Neural cell (in vitro differentiated cells): ENCODE results near the gene SERGEF. TPM values are rescaled to one million over a fixed set of nuclear protein-coding genes. Genes with fewer than 3 reads are reported as not detected.
"Not testable (repeated sequence)": the region's sequence is repeated elsewhere in the genome, so short reads cannot be mapped to it uniquely, and the experiment has no call there.

ENCODE experiments used
- H2AFZ ChIP-seq: fragments of 200-600, 300-800 bp; sonication (generic), shearing (Covaris generic); 2 replicates; pipeline ENCODE4 v1.6.0; 2014; ENCODE audit warnings: low read depth, mild to moderate bottlenecking, antibody characterized with exemption, low read length, moderate library complexity
- H3F3A ChIP-seq: fragments of 200-600 bp; shearing (Covaris generic); 2 replicates; pipeline ENCODE4 v1.6.1; 2016; ENCODE audit warnings: mild to moderate bottlenecking, moderate library complexity, mixed read lengths, antibody characterized with exemption, low read length; ENCODE audit not compliant: insufficient read depth, poor library complexity, severe bottlenecking
- H3K27ac ChIP-seq: fragments of 200-600, 300-800 bp; sonication (generic), shearing (Covaris generic); 2 replicates; pipeline ENCODE4 v1.5.1; 2014; ENCODE audit warnings: mild to moderate bottlenecking, low read length, moderate library complexity
- H3K27me3 ChIP-seq: fragments of 300-800, 200-600 bp; sonication (generic), shearing (Covaris generic); 2 replicates; pipeline ENCODE4 v1.6.0; 2014; ENCODE audit warnings: mild to moderate bottlenecking, low read depth, low read length, moderate library complexity; ENCODE audit not compliant: insufficient read depth
- H3K36me3 ChIP-seq: fragments of 300-800, 200-600 bp; sonication (generic), shearing (Covaris generic); 2 replicates; pipeline ENCODE4 v1.5.1; 2014; ENCODE audit warnings: mild to moderate bottlenecking, antibody characterized with exemption, low read length, moderate library complexity; ENCODE audit not compliant: insufficient read depth
- H3K4me2 ChIP-seq: fragments of 300-800, 200-600 bp; sonication (generic), shearing (Covaris generic); 2 replicates; pipeline ENCODE4 v1.6.0; 2014; ENCODE audit warnings: mild to moderate bottlenecking, low read length
- H3K4me3 ChIP-seq: fragments of 300-800, 200-600 bp; sonication (generic), shearing (Covaris generic); 2 replicates; pipeline ENCODE4 v1.5.1; 2014; ENCODE audit warnings: mild to moderate bottlenecking, low read length, moderate library complexity
- H3K79me2 ChIP-seq: fragments of 200-600 bp; shearing (Covaris generic); replicated peaks from 2 replicates; pipeline ENCODE4 v1.6.0; 2014; ENCODE audit warnings: mild to moderate bottlenecking, low read length, moderate library complexity; ENCODE audit not compliant: insufficient read depth
- H3K9ac ChIP-seq: fragments of 300-800, 200-600 bp; sonication (generic), shearing (Covaris generic); 2 replicates; pipeline ENCODE4 v1.6.1; 2016; ENCODE audit warnings: mild to moderate bottlenecking, low read length, mixed read lengths
- H3K9me2 ChIP-seq: fragments of 200-600 bp; shearing (Covaris generic); 2 replicates; pipeline ENCODE4 v1.6.1; 2016; ENCODE audit warnings: mild to moderate bottlenecking, low read length, mixed read lengths; ENCODE audit not compliant: insufficient read depth
- H3K9me3 ChIP-seq: fragments of 200-600, 300-800 bp; sonication (generic), shearing (Covaris generic); 2 replicates; pipeline ENCODE4 v1.6.1; 2016; ENCODE audit warnings: mild to moderate bottlenecking, mixed run types, low read length, moderate library complexity, mixed read lengths
- H4K20me1 ChIP-seq: fragments of 200-600 bp; shearing (Covaris generic); 2 replicates; pipeline ENCODE4 v1.6.1; 2016; ENCODE audit warnings: mild to moderate bottlenecking, mixed run types; ENCODE audit not compliant: insufficient read depth
- EP300 ChIP-seq: fragments of 450-650 bp; conservative IDR thresholded peaks from 2 replicates; pipeline ENCODE4 v1.6.1; 2014; ENCODE audit warnings: antibody characterized with exemption, mild to moderate bottlenecking, moderate library complexity; ENCODE audit not compliant: poor library complexity, severe bottlenecking
- EZH2 ChIP-seq: fragments of 200-600, 300-800 bp; shearing (Covaris generic), sonication (generic); IDR thresholded peaks from 2 replicates; pipeline ENCODE4 v1.6.1; 2014; ENCODE audit warnings: antibody characterized with exemption, low read length, borderline replicate concordance, mild to moderate bottlenecking; ENCODE audit not compliant: insufficient read depth, poor library complexity, severe bottlenecking
- MXI1 ChIP-seq: fragments of 450-650 bp; conservative IDR thresholded peaks from 2 replicates; pipeline ENCODE4 v1.6.1; 2014; ENCODE audit warnings: antibody characterized with exemption, mild to moderate bottlenecking; ENCODE audit not compliant: poor library complexity, severe bottlenecking
- POLR2AphosphoS5 ChIP-seq: IDR thresholded peaks from 2 replicates; pipeline ENCODE4 v1.6.1; 2012
- RAD21 ChIP-seq: fragments of 450-650 bp; conservative IDR thresholded peaks from 2 replicates; pipeline ENCODE4 v1.6.1; 2014; ENCODE audit warnings: antibody characterized with exemption, mild to moderate bottlenecking, moderate library complexity
- SMC3 ChIP-seq: fragments of 450-650 bp; conservative IDR thresholded peaks from 2 replicates; pipeline ENCODE4 v1.6.1; 2014; ENCODE audit warnings: antibody characterized with exemption, mild to moderate bottlenecking, moderate library complexity; ENCODE audit not compliant: poor library complexity
- TAF1 ChIP-seq: IDR thresholded peaks from 2 replicates; pipeline ENCODE4 v1.6.1; 2012; ENCODE audit warnings: low read depth
- polyA plus RNA-seq: library from polyadenylated mRNA; depleted of rRNA; stranded (reverse); fragments of >200 nt; gene quantifications from 2 replicates; pipeline ENCODE4 v1.2.3, GENCODE V29; 2014
- TF ChIP-seq, protein P1 (sequence below): fragments of 450-650 bp; IDR thresholded peaks from 2 replicates; pipeline ENCODE4 v1.5.1; 2014; ENCODE audit warnings: antibody characterized with exemption, mild to moderate bottlenecking, moderate library complexity; ENCODE audit not compliant: poor library complexity, severe bottlenecking
- TF ChIP-seq, protein P2 (sequence below): IDR thresholded peaks from 2 replicates; pipeline ENCODE4 v1.6.1; 2012; ENCODE audit warnings: borderline replicate concordance

Gene SERGEF
- polyA plus RNA-seq, 1 donor from 2014 or later, result 49.6 TPM

DNA sequence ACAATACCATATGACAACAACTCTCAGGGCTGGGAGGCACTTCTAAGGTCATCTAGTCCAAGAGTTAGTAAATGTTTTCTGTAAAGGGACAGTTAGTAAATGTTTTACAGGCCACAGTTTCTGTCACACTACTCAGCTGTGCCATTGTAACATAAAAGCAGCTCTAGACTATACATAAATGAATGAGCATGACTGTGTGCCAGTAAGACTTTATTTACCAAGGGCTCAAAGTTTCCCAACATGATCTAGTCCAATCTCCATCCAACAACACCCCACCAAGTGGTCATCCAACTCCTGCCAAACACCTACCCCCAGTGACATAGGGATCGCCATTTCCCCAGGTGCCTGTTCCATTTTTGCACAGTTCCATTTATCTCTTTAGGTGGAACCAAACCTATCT lies 12.1 kb downstream of the SERGEF start:
- no peak overlapping the region for H2AFZ ChIP-seq
- H4K20me1 ChIP-seq, result no peaks in the 10 kb centered on the region
- TF ChIP-seq, protein P1, sequence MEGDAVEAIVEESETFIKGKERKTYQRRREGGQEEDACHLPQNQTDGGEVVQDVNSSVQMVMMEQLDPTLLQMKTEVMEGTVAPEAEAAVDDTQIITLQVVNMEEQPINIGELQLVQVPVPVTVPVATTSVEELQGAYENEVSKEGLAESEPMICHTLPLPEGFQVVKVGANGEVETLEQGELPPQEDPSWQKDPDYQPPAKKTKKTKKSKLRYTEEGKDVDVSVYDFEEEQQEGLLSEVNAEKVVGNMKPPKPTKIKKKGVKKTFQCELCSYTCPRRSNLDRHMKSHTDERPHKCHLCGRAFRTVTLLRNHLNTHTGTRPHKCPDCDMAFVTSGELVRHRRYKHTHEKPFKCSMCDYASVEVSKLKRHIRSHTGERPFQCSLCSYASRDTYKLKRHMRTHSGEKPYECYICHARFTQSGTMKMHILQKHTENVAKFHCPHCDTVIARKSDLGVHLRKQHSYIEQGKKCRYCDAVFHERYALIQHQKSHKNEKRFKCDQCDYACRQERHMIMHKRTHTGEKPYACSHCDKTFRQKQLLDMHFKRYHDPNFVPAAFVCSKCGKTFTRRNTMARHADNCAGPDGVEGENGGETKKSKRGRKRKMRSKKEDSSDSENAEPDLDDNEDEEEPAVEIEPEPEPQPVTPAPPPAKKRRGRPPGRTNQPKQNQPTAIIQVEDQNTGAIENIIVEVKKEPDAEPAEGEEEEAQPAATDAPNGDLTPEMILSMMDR, result no peak
- no peak for TF ChIP-seq MXI1
- TF ChIP-seq, protein P2, sequence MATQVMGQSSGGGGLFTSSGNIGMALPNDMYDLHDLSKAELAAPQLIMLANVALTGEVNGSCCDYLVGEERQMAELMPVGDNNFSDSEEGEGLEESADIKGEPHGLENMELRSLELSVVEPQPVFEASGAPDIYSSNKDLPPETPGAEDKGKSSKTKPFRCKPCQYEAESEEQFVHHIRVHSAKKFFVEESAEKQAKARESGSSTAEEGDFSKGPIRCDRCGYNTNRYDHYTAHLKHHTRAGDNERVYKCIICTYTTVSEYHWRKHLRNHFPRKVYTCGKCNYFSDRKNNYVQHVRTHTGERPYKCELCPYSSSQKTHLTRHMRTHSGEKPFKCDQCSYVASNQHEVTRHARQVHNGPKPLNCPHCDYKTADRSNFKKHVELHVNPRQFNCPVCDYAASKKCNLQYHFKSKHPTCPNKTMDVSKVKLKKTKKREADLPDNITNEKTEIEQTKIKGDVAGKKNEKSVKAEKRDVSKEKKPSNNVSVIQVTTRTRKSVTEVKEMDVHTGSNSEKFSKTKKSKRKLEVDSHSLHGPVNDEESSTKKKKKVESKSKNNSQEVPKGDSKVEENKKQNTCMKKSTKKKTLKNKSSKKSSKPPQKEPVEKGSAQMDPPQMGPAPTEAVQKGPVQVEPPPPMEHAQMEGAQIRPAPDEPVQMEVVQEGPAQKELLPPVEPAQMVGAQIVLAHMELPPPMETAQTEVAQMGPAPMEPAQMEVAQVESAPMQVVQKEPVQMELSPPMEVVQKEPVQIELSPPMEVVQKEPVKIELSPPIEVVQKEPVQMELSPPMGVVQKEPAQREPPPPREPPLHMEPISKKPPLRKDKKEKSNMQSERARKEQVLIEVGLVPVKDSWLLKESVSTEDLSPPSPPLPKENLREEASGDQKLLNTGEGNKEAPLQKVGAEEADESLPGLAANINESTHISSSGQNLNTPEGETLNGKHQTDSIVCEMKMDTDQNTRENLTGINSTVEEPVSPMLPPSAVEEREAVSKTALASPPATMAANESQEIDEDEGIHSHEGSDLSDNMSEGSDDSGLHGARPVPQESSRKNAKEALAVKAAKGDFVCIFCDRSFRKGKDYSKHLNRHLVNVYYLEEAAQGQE, result no peak
- no peak for TF ChIP-seq TAF1
- no peak for TF ChIP-seq EP300
- TF ChIP-seq POLR2AphosphoS5, result no peak
- TF ChIP-seq SMC3, result no peak
- TF ChIP-seq RAD21, result no peak
- no peak for TF ChIP-seq EZH2
- no peaks in the 10 kb centered on the region for H3K79me2 ChIP-seq
- no peak overlapping the region for H3K9ac ChIP-seq
- H3F3A ChIP-seq, result no peaks in the 10 kb centered on the region
- no peaks in the 10 kb centered on the region for H3K9me3 ChIP-seq
- H3K27ac ChIP-seq, result no peak overlapping the region
- peaks cover 19% of the 10 kb centered on the region for H3K36me3 ChIP-seq
- no peak overlapping the region for H3K4me2 ChIP-seq
- no peaks in the 10 kb centered on the region for H3K9me2 ChIP-seq
- H3K27me3 ChIP-seq, result no peaks in the 10 kb centered on the region
- no peak overlapping the region for H3K4me3 ChIP-seq

DNA sequence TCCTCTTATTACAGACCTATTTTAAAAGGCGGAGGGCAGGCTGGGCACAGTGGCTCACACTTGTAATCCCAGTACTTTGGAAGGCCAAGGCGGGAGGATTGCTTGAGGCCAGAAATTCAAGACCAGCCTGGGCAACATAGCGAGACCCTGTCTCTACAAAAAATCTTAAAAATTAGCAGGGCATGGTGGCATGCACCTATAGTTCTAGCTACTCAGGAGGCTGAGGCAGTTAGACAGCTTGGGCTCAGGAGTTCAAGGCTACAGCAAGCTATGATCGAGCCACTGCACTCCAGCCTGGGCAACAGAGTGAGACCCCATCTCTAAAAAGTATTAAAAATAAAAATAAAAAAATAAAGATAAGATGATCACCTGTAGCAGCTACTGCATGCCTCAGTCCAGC lies 12.7 kb downstream of the SERGEF start:
- not testable (repeated sequence) for H3K27me3 ChIP-seq, H3F3A ChIP-seq, H3K4me3 ChIP-seq, H3K9me3 ChIP-seq, H3K27ac ChIP-seq, H3K9me2 ChIP-seq, H3K4me2 ChIP-seq, H3K79me2 ChIP-seq, H2AFZ ChIP-seq, H3K9ac ChIP-seq, H4K20me1 ChIP-seq
- peaks cover 22% of the 10 kb centered on the region for H3K36me3 ChIP-seq

DNA sequence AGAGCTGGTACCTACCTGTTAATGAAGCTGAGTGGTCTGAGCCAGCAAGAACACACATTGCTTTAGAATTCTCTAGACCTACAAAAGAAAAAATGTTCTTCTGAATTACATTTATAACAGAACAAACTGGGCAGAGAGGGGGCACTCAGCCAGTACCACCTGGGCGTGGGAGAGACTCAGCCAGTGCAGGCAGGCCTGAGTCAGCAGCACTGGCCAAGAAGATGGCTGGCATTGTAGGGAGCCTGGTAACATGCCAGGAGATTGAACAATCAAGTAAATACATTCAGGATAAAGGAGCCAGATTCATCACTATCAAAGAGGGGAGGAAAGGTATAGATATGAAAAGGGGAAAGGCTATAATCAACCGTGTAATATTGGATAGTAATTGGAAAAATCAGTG lies 19.9 kb downstream of the SERGEF start:
- TF ChIP-seq POLR2AphosphoS5, result no peak
- TF ChIP-seq TAF1, result no peak
- Histone ChIP-seq H3K9me3 (no peaks in the 10 kb centered on the region), H3K27ac (no peak overlapping the region), H3K9me2 (no peaks in the 10 kb centered on the region), H2AFZ (no peak overlapping the region), H3K9ac (no peak overlapping the region), H3K4me3 (no peak overlapping the region), H3K36me3 (peaks cover 8% of the 10 kb centered on the region), H3K79me2 (no peaks in the 10 kb centered on the region), H4K20me1 (no peaks in the 10 kb centered on the region), H3K4me2 (no peak overlapping the region), H3K27me3 (no peaks in the 10 kb centered on the region), H3F3A (no peaks in the 10 kb centered on the region)
